GM19023 (cell line): ENCODE results near the gene OSBPL3.
"Not testable (repeated sequence)": the region's sequence is repeated elsewhere in the genome, so short reads cannot be mapped to it uniquely, and the experiment has no call there.

Experiments
- ATAC-seq: cut with Tn5 transposase; IDR thresholded peaks from one replicate; pipeline ENCODE4 v1.9.1; 2021; ENCODE audit warnings: mild to moderate bottlenecking, moderate library complexity; ENCODE audit not compliant: unreplicated experiment

Gene OSBPL3

GRCh38 chr7:24801883-24802282, 178.1 kb downstream of the OSBPL3 start:
- ATAC-seq: no peak

DNA sequence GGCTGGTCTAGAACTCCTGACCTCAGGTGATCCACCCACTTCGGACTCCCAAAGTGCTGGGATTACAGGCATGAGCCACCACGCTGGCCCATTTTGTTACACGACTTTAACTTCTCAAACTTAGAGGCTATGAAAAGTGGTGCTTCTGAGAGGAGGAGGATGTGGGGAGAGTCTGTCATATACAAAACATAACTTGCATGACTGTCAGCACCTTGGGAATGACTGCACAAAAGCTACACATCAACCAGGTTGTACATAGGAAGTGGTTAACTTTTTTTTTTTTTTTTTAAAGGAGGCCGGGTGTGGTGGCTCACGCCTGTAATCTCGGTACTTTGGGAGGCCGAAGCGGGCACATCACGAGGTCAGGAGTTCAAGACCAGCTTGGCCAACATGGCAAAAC, 179.3 kb downstream of the OSBPL3 start:
- no peak for ATAC-seq

- ATAC-seq: no peak
Measured at GRCh38 chr7:24800073-24800472, 179.9 kb downstream of the OSBPL3 start.

- no peak for ATAC-seq
Measured at GRCh38 chr7:24799506-24799905, 180.5 kb downstream of the OSBPL3 start.

DNA sequence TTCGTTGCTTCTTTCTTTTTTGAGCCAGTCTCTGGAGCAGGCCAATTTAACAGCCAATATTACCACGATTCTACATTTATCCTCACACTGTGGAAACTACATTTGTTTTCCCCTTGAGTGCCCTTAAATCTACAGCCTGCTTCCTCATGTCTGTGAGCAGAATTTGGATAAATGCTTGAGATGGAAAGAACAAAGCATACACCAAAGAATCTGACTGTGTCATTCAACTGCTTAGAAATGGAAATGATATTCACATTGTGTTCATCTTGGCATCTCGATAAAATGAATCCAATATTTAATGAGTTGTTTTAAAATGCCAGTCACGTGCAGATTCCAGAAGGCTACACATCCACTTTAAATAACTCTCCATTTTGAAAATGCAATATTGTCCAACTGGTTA, 181.7 kb downstream of the OSBPL3 start:
- no peak for ATAC-seq

DNA sequence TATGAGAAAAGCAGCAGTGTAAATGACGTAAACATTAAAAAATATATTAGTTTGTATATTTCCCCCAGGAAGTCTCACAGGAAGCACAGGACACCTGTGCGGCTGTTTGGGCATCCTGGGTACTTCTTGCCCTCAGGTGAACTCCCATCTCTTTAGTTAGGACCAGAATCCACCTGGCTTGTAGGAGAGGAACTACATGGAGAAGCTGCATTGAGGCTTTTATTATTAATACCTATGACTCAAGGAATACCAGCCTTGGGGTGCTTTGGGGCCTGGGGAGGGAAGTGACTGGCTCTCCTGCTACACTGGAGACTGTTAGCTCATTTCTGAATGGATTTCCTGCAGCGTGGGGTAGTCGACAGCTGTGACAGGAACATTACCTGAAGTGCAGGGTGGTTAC, 182.7 kb downstream of the OSBPL3 start:
- no peak for ATAC-seq

DNA sequence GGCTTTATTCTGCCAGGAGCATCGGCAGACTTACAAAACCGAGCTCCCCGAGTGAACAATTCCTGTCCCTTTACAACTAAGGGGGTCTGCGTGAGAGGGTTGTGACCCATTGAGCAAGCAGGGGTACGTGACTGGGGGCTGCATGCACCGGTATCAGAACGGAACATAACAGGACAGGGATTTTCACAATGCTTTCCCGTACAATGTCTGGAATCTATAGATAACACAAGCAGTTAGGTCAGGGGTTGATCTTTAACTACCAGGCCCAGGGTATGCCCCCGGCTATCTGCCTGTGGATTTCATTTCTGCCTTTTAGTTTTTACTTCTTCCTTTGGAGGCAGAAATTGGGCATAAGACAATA, 184.6 kb downstream of the OSBPL3 start:
- ATAC-seq: no peak

DNA sequence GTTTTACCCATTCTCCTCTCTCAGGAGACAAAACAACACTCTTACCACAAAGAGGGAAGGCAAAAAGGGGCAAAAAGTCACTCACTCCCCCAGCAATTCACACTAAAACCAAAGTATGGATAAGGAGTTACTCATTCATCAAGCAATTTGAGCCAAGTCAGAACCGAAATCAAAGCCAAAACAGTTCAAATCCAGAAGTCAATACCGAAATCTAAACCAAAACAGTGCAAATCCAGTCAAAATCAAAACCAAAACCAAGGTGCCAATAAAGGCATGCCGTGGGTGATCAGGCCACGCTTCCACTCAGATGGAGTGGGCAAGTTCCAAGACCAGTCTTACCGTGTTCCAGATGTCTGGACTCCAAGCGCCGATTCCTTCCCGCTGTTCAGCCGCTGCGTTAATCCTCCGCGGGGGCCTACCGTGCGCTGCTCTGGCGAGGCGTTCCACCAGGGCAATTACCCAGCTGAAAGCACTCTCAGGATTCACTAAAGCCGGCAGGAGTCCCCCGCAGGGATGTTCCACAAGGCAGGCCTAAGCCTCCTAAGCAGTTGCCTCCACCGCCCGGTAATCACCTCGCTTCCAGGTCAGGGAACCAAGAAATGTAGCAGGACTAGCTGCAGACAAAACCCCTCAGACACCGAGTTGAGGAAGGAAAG, 185.1 kb downstream of the OSBPL3 start:
- not testable (repeated sequence) for ATAC-seq

GRCh38 chr7:24793982-24794648, 185.9 kb downstream of the OSBPL3 start:
- no peak for ATAC-seq

GRCh38 chr7:24788961-24789576, 190.9 kb downstream of the OSBPL3 start:
- no peak for ATAC-seq

GRCh38 chr7:24788075-24788474, 191.9 kb downstream of the OSBPL3 start:
- no peak for ATAC-seq

GRCh38 chr7:24786941-24787340, 193.0 kb downstream of the OSBPL3 start:
- ATAC-seq: no peak

- no peak for ATAC-seq
Measured at GRCh38 chr7:24786306-24786705, 193.7 kb downstream of the OSBPL3 start.

DNA sequence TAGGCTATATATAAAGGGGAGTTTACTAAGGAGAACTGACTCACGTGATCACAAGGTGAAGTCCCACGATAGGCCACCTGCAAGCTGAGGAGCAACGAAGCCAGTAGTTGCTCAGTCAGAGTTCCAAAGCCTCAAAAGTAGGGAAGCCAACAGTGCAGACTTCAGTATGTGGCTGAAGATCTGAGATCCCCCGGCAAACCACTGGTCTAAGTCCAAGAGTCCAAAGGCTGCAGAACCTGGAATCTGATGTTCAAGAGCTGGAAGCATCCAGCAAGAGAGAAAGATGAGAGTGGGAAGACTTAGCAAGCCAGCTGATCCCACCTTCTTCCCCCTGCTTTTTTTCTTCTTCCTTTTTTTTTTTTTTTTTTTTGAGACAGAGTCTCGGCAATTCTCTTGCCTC, 195.7 kb downstream of the OSBPL3 start:
- no peak for ATAC-seq

DNA sequence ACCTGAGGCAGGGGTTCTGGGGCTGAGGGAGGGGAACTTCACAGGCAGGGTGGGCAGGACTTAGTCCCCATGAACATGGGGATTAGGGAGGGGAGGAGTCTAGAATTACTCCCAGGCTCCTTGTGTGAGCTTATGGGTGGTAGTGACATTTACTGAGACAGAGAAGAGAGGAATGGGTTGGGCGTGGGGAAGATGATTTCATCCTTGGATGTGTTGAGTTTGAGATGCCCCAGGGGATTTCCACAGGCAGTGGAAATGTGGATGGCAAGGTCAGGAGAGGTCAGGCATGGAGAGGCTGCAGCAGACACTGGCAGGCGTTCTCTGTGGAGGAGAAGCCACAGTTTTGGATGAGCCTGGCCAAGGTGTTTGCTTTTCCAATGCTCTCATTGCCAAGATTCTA, 196.3 kb downstream of the OSBPL3 start:
- no peak for ATAC-seq

GRCh38 chr7:24781106-24781505, 198.9 kb downstream of the OSBPL3 start:
- no peak for ATAC-seq

- no peak for ATAC-seq
Measured at GRCh38 chr7:24779283-24779655, 200.7 kb downstream of the OSBPL3 start.

- ATAC-seq: no peak
Measured at GRCh38 chr7:24778543-24779282, 201.3 kb downstream of the OSBPL3 start.

- ATAC-seq: no peak
Measured at GRCh38 chr7:24777806-24778205, 202.2 kb downstream of the OSBPL3 start.

DNA sequence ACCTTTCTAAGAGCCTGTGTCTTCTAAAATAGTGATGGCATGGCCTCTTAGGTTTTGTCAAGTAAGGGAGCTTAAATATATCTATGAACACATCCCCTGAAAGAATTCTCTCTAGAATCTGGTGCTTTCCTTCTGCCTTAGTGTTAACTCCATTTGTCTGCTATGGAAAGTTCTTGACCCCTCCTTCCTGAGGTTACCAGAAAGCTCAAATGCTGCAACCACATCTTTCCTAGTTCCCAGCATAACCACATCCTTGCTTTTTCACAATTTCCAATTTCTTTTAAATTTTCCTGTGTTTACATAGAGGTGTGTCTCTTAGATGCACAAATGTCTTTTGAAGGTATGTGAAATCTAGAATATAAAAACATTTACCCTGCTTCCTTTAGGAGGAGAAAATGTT, 206.3 kb downstream of the OSBPL3 start:
- no peak for ATAC-seq

- no peak for ATAC-seq
Measured at GRCh38 chr7:24769851-24770250, 210.1 kb downstream of the OSBPL3 start.
